GM19438 (cell line): ENCODE measurements around the gene MC4R.

ENCODE experiments used
- ATAC-seq: cut with Tn5 transposase; IDR thresholded peaks from one replicate; pipeline ENCODE4 v1.9.1; 2021; ENCODE audit warnings: low read depth; ENCODE audit not compliant: unreplicated experiment

The MC4R gene

DNA sequence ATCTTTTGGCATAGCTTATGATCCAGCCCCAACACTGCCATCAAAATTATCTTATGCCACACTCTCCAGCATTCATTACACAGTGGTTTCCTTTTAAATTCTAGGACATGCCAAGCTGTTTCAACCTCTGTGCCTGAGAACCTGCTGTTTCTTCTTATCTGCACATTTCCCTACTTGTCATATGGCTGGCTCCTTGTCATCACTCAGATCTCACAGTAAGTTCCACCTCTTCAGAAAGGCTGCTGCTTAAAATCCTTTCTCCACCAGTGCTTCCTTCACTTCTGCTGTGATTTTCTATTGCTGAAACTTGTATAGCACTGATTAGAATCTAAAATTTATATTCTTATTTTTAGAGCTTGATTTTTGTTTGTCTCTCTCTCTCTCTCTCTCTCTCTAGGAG, 43.4 kb downstream of the MC4R start:
- no peak for ATAC-seq

GRCh38 chr18:60327880-60328279, 44.7 kb downstream of the MC4R start:
- no peak for ATAC-seq

GRCh38 chr18:60322591-60322990, 50.0 kb downstream of the MC4R start:
- ATAC-seq, result no peak
